ENCODE results near the gene NDUFS7.

- no peak for TF ChIP-seq SUZ12 (IDR thresholded peaks at IDR 0.05; ENCODE audit: extremely low read depth, insufficient read depth, insufficient read length)
- TF ChIP-seq ZNF274 (IDR thresholded peaks at IDR 0.05; ENCODE audit: low read depth, low read length) = no peak
Observed at GRCh38 chr19:1407528-1408299, 24.0 kb downstream of the NDUFS7 start, which contains the start of gene DAZAP1.

Measured in NT2/D1 (cell line).